SK-N-MC (cell line): Measurements from ENCODE around the gene PGM2L1.
"Not testable (repeated sequence)": the region's sequence is repeated elsewhere in the genome, so short reads cannot be mapped to it uniquely, and the experiment has no call there.

Source experiments
- DNase-seq: peaks from one replicate; pipeline ENCODE4 v3.0.0-alpha.2; 2011; ENCODE audit warnings: low read depth, low spot score
- H3K27ac ChIP-seq: fragments of 200-600 bp; sonication (generic); 2 replicates; pipeline ENCODE4 v1.5.1; 2016; ENCODE audit warnings: mixed run types
- H3K36me3 ChIP-seq: fragments of 200-600 bp; sonication (generic); 2 replicates; pipeline ENCODE4 v1.6.1; 2017; ENCODE audit warnings: antibody characterized with exemption, low read length, mixed read lengths; ENCODE audit not compliant: insufficient read depth
- H3K4me3 ChIP-seq: fragments of 200-600 bp; sonication (generic); 2 replicates; pipeline ENCODE4 v1.5.1; 2016
- H3K9ac ChIP-seq: fragments of 200-600 bp; sonication (generic); 2 replicates; pipeline ENCODE4 v1.8.0; 2017; ENCODE audit warnings: mixed run types, mixed read lengths; ENCODE audit not compliant: insufficient read length
- H3K9me3 ChIP-seq: fragments of 200-600 bp; sonication (generic); 2 replicates; pipeline ENCODE4 v1.6.1; 2017; ENCODE audit warnings: low read depth, mild to moderate bottlenecking, antibody characterized with exemption, low read length, moderate library complexity, mixed read lengths
- EZH2 ChIP-seq: fragments of 200-600 bp; sonication (generic); IDR thresholded peaks from one replicate; pipeline ENCODE4 v1.6.1; 2017; ENCODE audit warnings: antibody characterized with exemption
- FOXP2 ChIP-seq: optimal IDR thresholded peaks from 2 replicates; pipeline ENCODE3; 2011; ENCODE audit warnings: mild to moderate bottlenecking, moderate library complexity; ENCODE audit not compliant: insufficient read depth; ENCODE audit errors: extremely low read length, control extremely low read depth
- POLR2AphosphoS5 ChIP-seq: IDR thresholded peaks from 2 replicates; pipeline ENCODE4 v1.6.1; 2012; ENCODE audit warnings: mild to moderate bottlenecking, low read depth, low read length, borderline replicate concordance

Gene PGM2L1

GRCh38 chr11:74367881-74368280, 30.4 kb downstream of the PGM2L1 start:
- TF ChIP-seq EZH2 (no peak), FOXP2 (no peak), POLR2AphosphoS5 (no peak)
- no peak overlapping the region for H3K4me3 ChIP-seq
- H3K9me3 ChIP-seq: no peaks in the 10 kb centered on the region
- no peaks in the 10 kb centered on the region for H3K36me3 ChIP-seq
- H3K9ac ChIP-seq: no peak overlapping the region
- DNase-seq: no peak
- no peak overlapping the region for H3K27ac ChIP-seq

- 0 out of 2 replicates have a peak overlapping the region, but pooled peaks have one; percentile 10 for H3K27ac ChIP-seq
- H3K9ac ChIP-seq: no peak overlapping the region
- H3K36me3 ChIP-seq: no peaks in the 10 kb centered on the region
- H3K9me3 ChIP-seq: no peaks in the 10 kb centered on the region
- H3K4me3 ChIP-seq: no peak overlapping the region
- TF ChIP-seq POLR2AphosphoS5 (no peak), EZH2 (no peak), FOXP2 (no peak)
- DNase-seq: no peak
Observed at GRCh38 chr11:74366576-74366975, 31.7 kb downstream of the PGM2L1 start.

- H3K36me3 ChIP-seq, H3K9me3 ChIP-seq, H3K4me3 ChIP-seq, DNase-seq, H3K27ac ChIP-seq, H3K9ac ChIP-seq: not testable (repeated sequence)
Observed at GRCh38 chr11:74365805-74366204, 32.4 kb downstream of the PGM2L1 start.

GRCh38 chr11:74357449-74357848, 40.8 kb downstream of the PGM2L1 start:
- TF ChIP-seq POLR2AphosphoS5 (no peak), EZH2 (no peak), FOXP2 (no peak)
- no peaks in the 10 kb centered on the region for H3K9me3 ChIP-seq
- no peak for DNase-seq
- H3K36me3 ChIP-seq: peaks cover 11% of the 10 kb centered on the region
- no peak overlapping the region for H3K9ac ChIP-seq
- no peak overlapping the region for H3K27ac ChIP-seq
- H3K4me3 ChIP-seq: no peak overlapping the region

GRCh38 chr11:74355626-74356025, 42.6 kb downstream of the PGM2L1 start:
- Histone ChIP-seq H3K9ac (no peak overlapping the region), H3K27ac (no peak overlapping the region), H3K4me3 (no peak overlapping the region), H3K36me3 (peaks cover 18% of the 10 kb centered on the region), H3K9me3 (no peaks in the 10 kb centered on the region)
- no peak for TF ChIP-seq EZH2
- no peak for TF ChIP-seq POLR2AphosphoS5
- no peak for DNase-seq

- Histone ChIP-seq H3K36me3 (peaks cover 15% of the 10 kb centered on the region), H3K9me3 (no peaks in the 10 kb centered on the region), H3K27ac (no peak overlapping the region), H3K9ac (no peak overlapping the region), H3K4me3 (no peak overlapping the region)
- no peak for DNase-seq
- no peak for TF ChIP-seq FOXP2
Observed at GRCh38 chr11:74354036-74354435, 44.2 kb downstream of the PGM2L1 start.

- TF ChIP-seq FOXP2: no peak
- TF ChIP-seq EZH2: no peak
- TF ChIP-seq POLR2AphosphoS5: no peak
- no peak overlapping the region for H3K27ac ChIP-seq
- no peak overlapping the region for H3K9ac ChIP-seq
- peaks cover 8% of the 10 kb centered on the region for H3K36me3 ChIP-seq
- DNase-seq: no peak
- no peak overlapping the region for H3K4me3 ChIP-seq
- no peaks in the 10 kb centered on the region for H3K9me3 ChIP-seq
Observed at GRCh38 chr11:74347381-74347780, 50.9 kb downstream of the PGM2L1 start.

GRCh38 chr11:74345420-74345819, 52.8 kb downstream of the PGM2L1 start:
- H3K4me3 ChIP-seq: no peak overlapping the region
- DNase-seq: no peak
- H3K36me3 ChIP-seq: no peaks in the 10 kb centered on the region; the same call in 1 of the 2 replicates
- H3K9me3 ChIP-seq: no peaks in the 10 kb centered on the region
- no peak overlapping the region for H3K9ac ChIP-seq
- no peak overlapping the region for H3K27ac ChIP-seq
- no peak for TF ChIP-seq POLR2AphosphoS5
- TF ChIP-seq FOXP2: no peak
- no peak for TF ChIP-seq EZH2

- Histone ChIP-seq H3K36me3 (0 out of 2 replicates have a peak, but pooled peaks cover 3% of the 10 kb centered on the region), H3K4me3 (no peak overlapping the region), H3K9ac (no peak overlapping the region), H3K9me3 (no peaks in the 10 kb centered on the region), H3K27ac (no peak overlapping the region)
- no peak for DNase-seq
- TF ChIP-seq POLR2AphosphoS5 (no peak), EZH2 (no peak), FOXP2 (no peak)
Observed at GRCh38 chr11:74341921-74342320, 56.3 kb downstream of the PGM2L1 start.
